GM12878 (cell line): Measurements from ENCODE around the gene CELF2. TPM values are rescaled to one million over a fixed set of nuclear protein-coding genes. Genes with fewer than 3 reads are reported as not detected.
A peak's percentile ranks its signal among the peaks of the same experiment; 100 is the strongest.

ENCODE experiments used
- BHLHE40 ChIP-seq, 2 experiments: fragments of 450-650 bp in 1 of 2; IDR thresholded peaks; 2 replicates each; pipeline ENCODE4 v1.6.1; 2011 to 2017; ENCODE audit warnings: low read depth in 2 of 2, borderline replicate concordance in 1 of 2, improper control_type of control experiment in 1 of 2, low read length in 1 of 2, mild to moderate bottlenecking in 1 of 2
- CBX3 ChIP-seq: fragments of 200-600 bp; sonication (generic); IDR thresholded peaks from 2 replicates; pipeline ENCODE4 v1.6.1; 2016; ENCODE audit warnings: low read depth, borderline replicate concordance
- CHD2 ChIP-seq: IDR thresholded peaks from 2 replicates; pipeline ENCODE4 v1.6.1; 2011; ENCODE audit warnings: low read depth, low read length, improper control_type of control experiment, borderline replicate concordance
- CHD4 ChIP-seq: fragments of 200-600 bp; sonication (generic); IDR thresholded peaks from 2 replicates; pipeline ENCODE4 v1.6.1; 2016; ENCODE audit warnings: mild to moderate bottlenecking
- CREM ChIP-seq: IDR thresholded peaks from 2 replicates; pipeline ENCODE4 v1.6.1; 2014; ENCODE audit warnings: antibody characterized with exemption, low read depth
- E2F8 ChIP-seq: fragments of 450-650 bp; IDR thresholded peaks from 2 replicates; pipeline ENCODE4 v1.6.1; 2018; ENCODE audit warnings: mild to moderate bottlenecking, low read depth, moderate library complexity; ENCODE audit not compliant: partially characterized antibody
- EGR1 ChIP-seq, 2 experiments: IDR thresholded peaks; 1 replicate in 1 of 2; 2 replicates in 1 of 2; pipeline ENCODE4 v1.6.1; 2011 to 2012; ENCODE audit warnings: low read depth in 2 of 2, low read length in 2 of 2, borderline replicate concordance in 1 of 2, mild to moderate bottlenecking in 1 of 2, moderate library complexity in 1 of 2
- EZH2 ChIP-seq: IDR thresholded peaks from 2 replicates; pipeline ENCODE4 v1.6.1; 2012; ENCODE audit warnings: low read depth, mild to moderate bottlenecking, control low read depth, inconsistent platforms, low read length, borderline replicate concordance; ENCODE audit not compliant: control insufficient read depth
- GABPA ChIP-seq: IDR thresholded peaks from 2 replicates; pipeline ENCODE4 v1.6.1; 2014; ENCODE audit warnings: antibody characterized with exemption, low read depth, mild to moderate bottlenecking, inconsistent platforms
- GATAD2B ChIP-seq: fragments of 450-650 bp; conservative IDR thresholded peaks from 2 replicates; pipeline ENCODE4 v1.6.1; 2017; ENCODE audit warnings: low read depth, mild to moderate bottlenecking, moderate library complexity
- HCFC1 ChIP-seq: fragments of 150-350 bp; IDR thresholded peaks from 2 replicates; pipeline ENCODE4 v1.6.1; 2014; ENCODE audit warnings: low read length
- HDAC6 ChIP-seq: fragments of 200-600 bp; sonication (generic); IDR thresholded peaks from one replicate; pipeline ENCODE4 v1.8.0; 2017; ENCODE audit warnings: antibody characterized with exemption; ENCODE audit not compliant: unreplicated experiment
- HSF1 ChIP-seq: fragments of 150-350 bp; IDR thresholded peaks from 2 replicates; pipeline ENCODE4 v1.6.1; 2014; ENCODE audit warnings: mild to moderate bottlenecking, low read depth, low read length
- IKZF1 ChIP-seq: fragments of 450-650 bp; conservative IDR thresholded peaks from 2 replicates; pipeline ENCODE4 v1.6.1; 2017; ENCODE audit warnings: antibody characterized with exemption, mild to moderate bottlenecking
- KDM1A ChIP-seq: fragments of 200-600 bp; sonication (generic); IDR thresholded peaks from 2 replicates; pipeline ENCODE4 v1.6.1; 2016; ENCODE audit warnings: borderline replicate concordance
- LARP7 ChIP-seq: fragments of 450-650 bp; IDR thresholded peaks from 2 replicates; pipeline ENCODE4 v1.6.1; 2017; ENCODE audit warnings: mild to moderate bottlenecking
- MEF2B ChIP-seq: fragments of 450-650 bp; IDR thresholded peaks from 2 replicates; pipeline ENCODE4 v1.6.1; 2018; ENCODE audit warnings: mild to moderate bottlenecking, moderate library complexity; ENCODE audit not compliant: partially characterized antibody, poor library complexity, severe bottlenecking
- NBN ChIP-seq: fragments of 450-650 bp; IDR thresholded peaks from 2 replicates; pipeline ENCODE4 v1.6.1; 2016
- NR2F1 ChIP-seq: fragments of 450-650 bp; conservative IDR thresholded peaks from 2 replicates; pipeline ENCODE4 v1.6.1; 2017; ENCODE audit warnings: mild to moderate bottlenecking
- PBX3 ChIP-seq: IDR thresholded peaks from 2 replicates; pipeline ENCODE4 v1.6.1; 2011; ENCODE audit warnings: mild to moderate bottlenecking, low read depth, low read length, moderate library complexity; ENCODE audit not compliant: insufficient replicate concordance
- POLR2A ChIP-seq: IDR thresholded peaks from 2 replicates; pipeline ENCODE4 v1.6.1; 2011; ENCODE audit warnings: low read depth, mild to moderate bottlenecking, low read length
- RAD51 ChIP-seq: fragments of 450-650 bp; IDR thresholded peaks from 2 replicates; pipeline ENCODE4 v1.6.1; 2016; ENCODE audit warnings: moderate library complexity, mild to moderate bottlenecking, inconsistent platforms
- RUNX3 ChIP-seq: IDR thresholded peaks from 2 replicates; pipeline ENCODE4 v1.6.1; 2012; ENCODE audit warnings: low read length, inconsistent platforms
- SUPT20H ChIP-seq: IDR thresholded peaks from 2 replicates; pipeline ENCODE4 v1.6.1; 2011; ENCODE audit warnings: low read depth, mild to moderate bottlenecking, low read length, moderate library complexity, borderline replicate concordance; ENCODE audit not compliant: control insufficient read depth
- ZNF24 ChIP-seq: fragments of 450-650 bp; IDR thresholded peaks from 2 replicates; pipeline ENCODE4 v1.6.1; 2017; ENCODE audit warnings: antibody characterized with exemption, mild to moderate bottlenecking
- ZNF384 ChIP-seq: IDR thresholded peaks from 2 replicates; pipeline ENCODE4 v1.6.1; 2012; ENCODE audit warnings: low read depth, mild to moderate bottlenecking, low read length, improper control_type of control experiment, borderline replicate concordance
- polyA plus RNA-seq, 11 experiments: library from polyadenylated mRNA; depleted of rRNA in 4 of 11; unstranded in 6 of 11; stranded (reverse) in 5 of 11; fragments of >200 nt; fragmentation: Nextera tagmentation in 4 of 11; fragmentation: Illumina TruSeq in 1 of 11; extraction: Ambion mirVana in 4 of 11; extraction: Trizol in 1 of 11; gene quantifications; 1 replicate in 1 of 11; 2 replicates in 10 of 11; pipeline versions ENCODE4 v1.2.1 to v1.2.3, GENCODE V29; 2011 to 2016; ENCODE audit warnings: inconsistent platforms in 2 of 11, missing spikeins in 2 of 11, low read depth in 1 of 11
- total RNA-seq, 4 experiments: library from RNA; depleted of rRNA in 3 of 4; stranded (reverse); fragments of >200 nt in 3 of 4; fragmentation: Illumina TruSeq in 1 of 4; extraction: Trizol in 1 of 4; gene quantifications; 2 replicates each; pipeline versions ENCODE4 v1.2.1 to v1.2.3, GENCODE V29; 2013 to 2021

The CELF2 gene
- total and polyA plus RNA-seq, 10 of the 15 experiments (the other 5 are each of a cell fraction or from before 2014, with no cell fraction given): 20.8 to 129 (median 86.3) TPM

- TF ChIP-seq CBX3 (no peak), EZH2 (no peak), EGR1 (IDR thresholded peaks at IDR 0.05; ENCODE audit: borderline replicate concordance in 1 of 2, low read depth in 2 of 2, low read length in 2 of 2) (no peak), POLR2A (no peak; the same call in 1 of the 2 replicates), E2F8 (no peak), CREM (peak; percentile 68), HDAC6 (no peak), KDM1A (no peak), HSF1 (no peak), SUPT20H (no peak), PBX3 (peak; percentile 69), NBN (peak; percentile 41; the same call in 1 of the 2 replicates), IKZF1 (peak; percentile 82), RUNX3 (no peak), MEF2B (peak; percentile 28), HCFC1 (no peak), LARP7 (no peak), CHD4 (no peak), GATAD2B (0 out of 2 replicates have a peak, but pooled peaks have one; percentile 33), NR2F1 (0 out of 2 replicates have a peak, but pooled peaks have one; percentile 52), GABPA (no peak), ZNF24 (no peak), CHD2 (no peak), BHLHE40 (IDR thresholded peaks at IDR 0.05; ENCODE audit: borderline replicate concordance in 1 of 2, low read depth in 2 of 2, low read length in 1 of 2) (peak; percentile 67 to 70), ZNF384 (no peak), RAD51 (peak; percentile 13; the same call in 1 of the 2 replicates)
These were observed 219.9 kb downstream of the CELF2 start (continued) for GRCh38 chr10:11237571-11237970.
